Pancreas (tissue), 10 donors: ENCODE measurements around the gene MYH16. TPM values are rescaled to one million over a fixed set of nuclear protein-coding genes. Genes with fewer than 3 reads are reported as not detected.
A peak's percentile ranks its signal among the peaks of the same experiment; 100 is the strongest.
"Not testable (repeated sequence)": the region's sequence is repeated elsewhere in the genome, so short reads cannot be mapped to it uniquely, and the experiment has no call there.

Source experiments
- ATAC-seq, 4 donors: fragments of 200-7000 bp; cut with Tn5 transposase; one replicate each; pipeline versions ENCODE4 v1.8.0 to v1.9.1; 2020; ENCODE audit warnings: mild to moderate bottlenecking in 4 of 4, moderate library complexity in 4 of 4
- DNase-seq, 6 donors: peaks; one replicate each; pipeline ENCODE4 v3.0.0-alpha.2; 2020
- FAIRE-seq: peaks from 2 replicates; lab custom pipeline; 2012; peaks lifted over from hg19 to GRCh38; lab: Jason Lieb, UNC
- H3K27ac ChIP-seq, 4 donors: fragments of 200-600 bp; sonication (generic); 1 replicate in 3 of 4; 2 replicates in 1 of 4; pipeline versions ENCODE4 v1.5.0 to v1.8.0; 2020
- H3K27me3 ChIP-seq, 4 donors: fragments of 200-600 bp; one replicate each; pipeline ENCODE4 v1.8.0; 2021
- H3K36me3 ChIP-seq, 3 donors: fragments of 200-600 bp; sonication (generic) in 1 of 3; one replicate each; pipeline versions ENCODE4 v1.5.0 to v1.8.0; 2020 to 2021
- H3K4me1 ChIP-seq, 3 donors: fragments of 200-600 bp; one replicate each; pipeline ENCODE4 v1.8.0; 2021
- H3K4me3 ChIP-seq, 4 donors: fragments of 200-600 bp; sonication (generic) in 2 of 4; one replicate each; pipeline versions ENCODE4 v1.5.0 to v1.8.0; 2020 to 2021
- H3K9me3 ChIP-seq, 4 donors: fragments of 200-600 bp; one replicate each; pipeline ENCODE4 v1.8.0; 2021
- WGBS, 2 donors: extraction: QIAGEN DNeasy Blood & Tissue Kit; methylation state at CpG; one replicate each; pipeline ENCODE4 v1.1.7; 2013; 5-methylcytosine and 5-hydroxymethylcytosine counted together
- intact Hi-C, 3 donors: fragments of 100-400 bp; cut with DNase I; formaldehyde crosslinking; loops; one replicate each; pipeline versions ENCODE4 v1.11.1 to v1.14.2; 2022
- polyA plus RNA-seq, 2 donors: library from polyadenylated mRNA; stranded (reverse); fragments of 200-250 nt; gene quantifications; one replicate each; pipeline ENCODE4 v1.2.3, GENCODE V29; 2013
- total RNA-seq, 6 donors: library from RNA; stranded (reverse); fragmentation: NEBNext Ultra II Directional in 4 of 6; extraction: Animal tissue kit (Norgen Biotek cat#: 25700) in 4 of 6; gene quantifications; one replicate each; pipeline versions ENCODE4 v1.2.1 to v1.2.4, GENCODE V29; 2021 to 2023
- TF ChIP-seq, protein P1 (sequence below), 4 donors: fragments of 200-600 bp; sonication (generic) in 3 of 4; IDR thresholded peaks; one replicate each; pipeline versions ENCODE4 v1.5.0 to v1.8.0; 2021; ENCODE audit warnings: antibody characterized with exemption in 4 of 4
- donor health status: healthy with polysubstance abuse.
- donor health status: DM: no; HTN: no; CAD: no; lungs with moderate emphysema.
- donor health status: DM: no; HTN: no; CAD: no.
- donor health status: control.
- donor health status: control.
- donor health status: Bipolar disorder and iron deficiency.
- donor health status: DM: yes; HTN: yes; CAD: no.
- donor health status: DM: no; HTN: no; CAD: no.
- donor health status: DM: no; HTN: no; CAD: no.
- donor health status: DM: yes; HTN: yes; CAD: no.

MYH16 gene
- total RNA-seq (under 1 TPM in 1 of 6 donors, not detected in 5; 0.09 TPM), polyA plus RNA-seq (under 1 TPM in 1 of 2 donors, not detected in 1; 0.02 TPM)

DNA sequence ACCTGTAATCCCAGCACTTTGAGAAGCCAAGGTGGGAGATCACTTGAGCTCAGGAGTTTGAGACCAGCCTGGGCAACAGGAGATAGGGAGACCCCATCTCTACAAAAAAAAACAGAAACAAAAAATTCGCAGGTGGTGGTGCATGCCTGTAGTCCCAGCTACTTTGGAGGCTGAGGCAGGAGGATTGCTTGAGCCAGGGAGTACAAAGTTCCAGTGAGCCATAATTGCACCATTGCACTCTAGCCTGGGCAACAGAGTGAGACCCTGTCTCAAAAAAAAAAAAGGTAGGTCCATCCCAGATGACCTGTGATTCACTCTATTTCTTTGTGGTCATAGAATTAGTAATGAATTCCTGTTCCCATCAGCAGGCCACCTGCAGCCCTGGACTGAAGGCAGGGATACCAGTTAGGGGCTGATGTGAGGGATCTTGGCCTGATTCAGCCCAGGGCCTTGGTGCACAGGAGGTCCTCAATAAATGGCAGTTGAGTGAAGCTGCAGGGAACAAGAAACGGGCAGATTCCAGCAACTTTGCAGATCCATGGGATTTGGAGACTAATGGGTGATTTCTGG, at the start of gene MYH16:
MYH16 (plus strand) TSS at position 364 of the 570 bp plus-strand sequence.
- Histone ChIP-seq H3K4me1 (peaks cover 0 to 3% (median 0%) of the 10 kb centered on the region in 3 donors), H3K4me3 (no peak within 1 kb of the TSS), H3K27me3 (no peaks in the 10 kb centered on the region), H3K9me3 (no peaks in the 10 kb centered on the region), H3K36me3 (no peaks in the 10 kb centered on the region), H3K27ac (no peak within 1 kb of the TSS)
- no peak for DNase-seq
- ATAC-seq = no peak
- TF ChIP-seq, protein P1, sequence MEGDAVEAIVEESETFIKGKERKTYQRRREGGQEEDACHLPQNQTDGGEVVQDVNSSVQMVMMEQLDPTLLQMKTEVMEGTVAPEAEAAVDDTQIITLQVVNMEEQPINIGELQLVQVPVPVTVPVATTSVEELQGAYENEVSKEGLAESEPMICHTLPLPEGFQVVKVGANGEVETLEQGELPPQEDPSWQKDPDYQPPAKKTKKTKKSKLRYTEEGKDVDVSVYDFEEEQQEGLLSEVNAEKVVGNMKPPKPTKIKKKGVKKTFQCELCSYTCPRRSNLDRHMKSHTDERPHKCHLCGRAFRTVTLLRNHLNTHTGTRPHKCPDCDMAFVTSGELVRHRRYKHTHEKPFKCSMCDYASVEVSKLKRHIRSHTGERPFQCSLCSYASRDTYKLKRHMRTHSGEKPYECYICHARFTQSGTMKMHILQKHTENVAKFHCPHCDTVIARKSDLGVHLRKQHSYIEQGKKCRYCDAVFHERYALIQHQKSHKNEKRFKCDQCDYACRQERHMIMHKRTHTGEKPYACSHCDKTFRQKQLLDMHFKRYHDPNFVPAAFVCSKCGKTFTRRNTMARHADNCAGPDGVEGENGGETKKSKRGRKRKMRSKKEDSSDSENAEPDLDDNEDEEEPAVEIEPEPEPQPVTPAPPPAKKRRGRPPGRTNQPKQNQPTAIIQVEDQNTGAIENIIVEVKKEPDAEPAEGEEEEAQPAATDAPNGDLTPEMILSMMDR (IDR thresholded peaks at IDR 0.05) = no peak
- WGBS, 2 donors = 72 to 86% methylated on average over 2 of the region's 2 CpGs
- intact Hi-C loops = no loop called here
- no peak for FAIRE-seq

DNA sequence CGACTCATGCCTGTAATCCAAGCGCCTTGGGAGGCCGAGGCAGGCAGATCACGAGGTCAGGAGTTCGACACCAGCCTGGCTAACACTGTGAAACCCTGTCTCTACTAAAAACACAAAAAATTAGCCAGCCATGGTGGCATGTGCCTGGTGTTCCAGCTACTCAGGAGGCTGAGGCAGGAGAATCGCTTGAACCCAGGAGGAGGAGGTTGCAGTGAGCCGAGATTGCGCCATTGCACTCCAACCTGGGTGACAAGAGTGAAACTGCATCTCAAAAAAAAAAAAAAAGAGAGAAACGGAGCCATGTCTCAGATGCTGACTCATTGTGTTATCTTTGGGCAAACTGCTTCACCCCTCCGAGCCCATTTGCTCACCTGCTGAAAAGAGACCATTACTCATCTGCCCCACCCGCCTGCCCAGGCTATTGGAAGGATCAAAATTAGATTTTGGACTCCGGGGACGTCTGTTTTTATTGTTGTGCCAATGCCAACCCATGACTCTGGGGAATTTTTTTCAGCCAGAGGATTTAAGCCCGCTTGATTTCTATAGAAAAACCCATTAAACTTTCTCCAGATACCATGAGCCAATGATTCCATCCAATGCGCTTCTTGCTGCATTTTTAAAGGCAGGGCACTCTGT, 48.3 kb upstream of the MYH16 start:
- DNase-seq = peak in 4 of 6 donors; percentile 43 to 75 (median 50)
- peak overlapping the region in 2 of 4 donors; percentile 37 to 55 for H3K27ac ChIP-seq
- WGBS, 2 donors = 59 to 64% methylated on average over 14 to 15 of the region's 15 CpGs
- FAIRE-seq, intact Hi-C loops, H3K36me3 ChIP-seq, H3K27me3 ChIP-seq, H3K4me3 ChIP-seq, H3K9me3 ChIP-seq, H3K4me1 ChIP-seq: not testable (repeated sequence)
- peak; percentile 89 to 97 (median 94) for ATAC-seq

DNA sequence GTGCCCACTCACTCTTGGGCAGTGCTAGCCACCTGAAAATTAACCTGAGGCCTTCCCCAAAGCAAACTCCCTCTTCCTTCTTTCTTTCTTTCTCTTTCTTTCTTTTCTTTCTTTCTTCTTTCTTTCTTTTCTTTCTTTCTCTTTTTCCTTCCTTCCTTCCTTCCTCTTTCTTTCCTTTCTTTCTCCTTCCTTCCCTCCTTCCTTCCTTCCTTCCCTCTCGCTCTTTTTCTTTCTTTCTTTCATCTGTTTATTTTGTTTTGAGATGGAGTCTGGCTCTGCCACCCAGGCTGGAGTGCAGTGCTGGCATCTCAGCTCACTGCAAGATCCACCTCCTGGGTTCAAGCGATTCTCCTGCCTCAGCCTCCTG, 47.8 kb upstream of the MYH16 start:
- 90 to 93% methylated on average over 2 of the region's 2 CpGs for WGBS, 2 donors
- peak overlapping the region in 2 of 4 donors; percentile 37 to 55 for H3K27ac ChIP-seq
- peaks cover 0 to 7% (median 0%) of the 10 kb centered on the region in 3 donors for H3K4me1 ChIP-seq
- no peak for ATAC-seq
- TF ChIP-seq, protein P1 (IDR thresholded peaks at IDR 0.05) = no peak
- DNase-seq = no peak
- no peak overlapping the region for H3K4me3 ChIP-seq
- no peaks in the 10 kb centered on the region for H3K27me3 ChIP-seq
- H3K36me3 ChIP-seq = no peaks in the 10 kb centered on the region
- no peaks in the 10 kb centered on the region for H3K9me3 ChIP-seq
- no peak for FAIRE-seq
- intact Hi-C loops = no loop called here

DNA sequence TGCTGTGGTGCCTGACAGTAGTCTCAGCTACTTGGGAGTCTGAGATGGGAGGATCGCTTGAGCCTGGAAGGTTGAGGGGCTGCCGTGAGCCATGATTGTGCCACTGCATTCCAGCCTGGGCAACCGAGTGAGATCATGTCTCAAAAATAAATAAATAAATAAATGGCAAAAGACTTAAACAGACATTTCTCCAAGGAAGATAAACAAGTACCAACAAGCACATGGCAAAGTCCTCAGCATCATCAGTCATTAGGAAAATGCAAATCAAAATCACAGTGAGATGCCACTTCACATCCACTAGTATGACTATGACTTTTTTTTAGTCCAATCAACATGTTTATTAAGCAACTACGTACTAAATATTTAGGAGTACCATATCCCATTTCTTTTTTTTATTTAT, 43.4 kb upstream of the MYH16 start:
- no peak for ATAC-seq
- intact Hi-C loops = no loop called here
- whole genome bisulfite sequencing, 2 donors = 75 to 90% methylated on average over 4 of the region's 4 CpGs
- no peak for FAIRE-seq
- Histone ChIP-seq H3K36me3 (no peaks in the 10 kb centered on the region), H3K4me1 (peaks cover 0 to 7% (median 0%) of the 10 kb centered on the region in 3 donors), H3K9me3 (no peaks in the 10 kb centered on the region), H3K27me3 (no peaks in the 10 kb centered on the region), H3K4me3 (no peak overlapping the region), H3K27ac (no peak overlapping the region)
- DNase-seq = no peak
- TF ChIP-seq, protein P1 (IDR thresholded peaks at IDR 0.05) = no peak

DNA sequence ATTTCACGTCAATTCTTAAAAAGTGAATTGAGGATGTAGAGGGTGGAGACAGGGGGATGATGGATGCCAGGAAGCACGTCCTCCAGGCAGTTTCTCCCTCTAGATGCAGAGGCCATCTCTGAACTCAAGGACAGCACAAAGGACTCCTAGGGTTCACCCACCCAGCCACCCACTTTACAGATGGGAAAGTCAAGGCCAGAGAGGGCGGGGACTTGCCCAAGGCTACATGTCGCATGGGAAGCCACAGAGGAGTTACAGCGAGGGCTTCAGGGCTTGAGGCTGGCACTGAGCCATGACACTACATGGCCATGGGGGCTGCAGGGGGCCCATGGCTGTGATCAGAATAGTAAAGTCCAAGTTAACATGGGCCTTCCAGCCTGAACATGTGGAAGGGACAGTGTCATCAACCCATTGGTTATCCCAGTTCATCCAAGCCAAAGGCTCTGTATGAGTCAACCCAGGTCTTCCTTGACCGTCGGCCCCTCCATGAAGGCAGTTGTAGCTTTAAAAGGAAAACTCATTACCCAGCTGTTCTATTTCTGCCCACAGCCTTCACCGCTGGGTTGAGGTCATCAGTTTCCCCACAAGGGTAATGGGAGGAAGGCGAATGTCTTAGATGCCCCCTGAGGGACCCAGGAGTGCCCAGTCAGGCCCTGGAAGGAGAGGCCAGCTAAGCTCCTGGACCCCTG, 40.4 kb upstream of the MYH16 start:
- TF ChIP-seq, protein P1 (IDR thresholded peaks at IDR 0.05) = no peak
- Histone ChIP-seq H3K27me3 (no peaks in the 10 kb centered on the region), H3K9me3 (no peaks in the 10 kb centered on the region), H3K36me3 (no peaks in the 10 kb centered on the region), H3K4me3 (no peak overlapping the region), H3K27ac (no peak overlapping the region), H3K4me1 (no peaks in the 10 kb centered on the region)
- intact Hi-C loops = no loop called here
- 83 to 87% methylated on average over 8 to 9 of the region's 9 CpGs for WGBS, 2 donors
- ATAC-seq = no peak
- no peak for FAIRE-seq
- DNase-seq = no peak

DNA sequence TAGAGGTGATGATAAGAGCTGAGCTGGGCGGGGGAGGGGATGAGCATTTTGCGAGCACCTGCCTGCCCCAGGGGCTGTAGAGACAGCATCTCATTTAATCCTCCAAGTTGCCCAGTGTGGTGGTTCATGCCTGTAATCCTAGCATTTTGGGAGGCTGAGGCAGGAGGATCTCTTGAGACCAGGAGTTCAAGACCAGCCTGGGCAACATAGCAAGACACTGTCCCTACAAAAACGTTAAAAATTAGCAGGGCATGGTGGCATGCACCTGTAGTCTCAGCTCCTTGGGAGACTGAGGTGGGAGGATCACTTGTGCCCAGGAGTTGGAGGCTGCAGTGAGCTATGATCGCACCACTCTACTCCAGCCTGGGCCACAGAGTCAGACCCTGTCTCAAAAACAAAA, 39.7 kb upstream of the MYH16 start:
- FAIRE-seq, ATAC-seq, DNase-seq, intact Hi-C loops, H3K27me3 ChIP-seq, H3K9me3 ChIP-seq, H3K4me1 ChIP-seq, H3K4me3 ChIP-seq, H3K27ac ChIP-seq, H3K36me3 ChIP-seq: not testable (repeated sequence)
- WGBS, 2 donors = 84 to 88% methylated on average over 4 of the region's 4 CpGs
